ENCODE measurements around the gene PLIN4. TPM values are rescaled to one million over a fixed set of nuclear protein-coding genes. Genes with fewer than 3 reads are reported as not detected.
"Not testable (repeated sequence)": the region's sequence is repeated elsewhere in the genome, so short reads cannot be mapped to it uniquely, and the experiment has no call there.

Gene PLIN4
- polyA plus RNA-seq, 4 donors: 0.50 to 16.9 (median 1.1) TPM

DNA sequence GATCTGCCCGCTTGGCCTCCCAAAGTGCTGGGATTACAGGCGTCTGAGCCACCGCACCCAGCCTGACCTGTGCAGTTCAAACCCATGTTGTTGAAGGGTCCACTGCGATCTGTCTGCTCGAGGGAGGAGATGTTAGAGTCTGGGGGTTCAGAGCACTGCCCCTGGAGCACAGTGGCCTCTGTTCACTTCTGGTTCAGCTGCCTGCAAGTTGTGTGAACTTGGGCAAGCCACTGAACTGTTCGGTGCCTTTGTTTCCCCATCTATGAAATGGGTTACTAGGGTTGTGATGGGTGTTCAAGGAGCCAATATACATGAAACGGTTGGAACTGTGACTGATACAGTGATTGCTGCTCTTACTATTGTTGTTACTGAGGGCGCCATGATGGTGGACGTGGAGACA lies 15.0 kb upstream of the PLIN4 start:
- 60 to 78% (median 70%) methylated on average over 9 of the region's 9 CpGs for WGBS, 3 donors
- no peaks in the 10 kb centered on the region for H3K36me3 ChIP-seq (ENCODE audit: control insufficient read depth in 3 of 3, insufficient read depth in 2 of 3, low read depth in 1 of 3, low read length in 3 of 3)
- H3K27ac ChIP-seq (ENCODE audit: low read depth in 1 of 3, low read length in 2 of 3): no peak overlapping the region
- DNase-seq (no peak), FAIRE-seq (no peak)
- H3K4me3 ChIP-seq (ENCODE audit: low read depth in 1 of 3, low read length in 3 of 3): no peak overlapping the region
- peaks cover 3 to 11% (median 10%) of the 10 kb centered on the region in 3 donors for H3K27me3 ChIP-seq (ENCODE audit: control insufficient read depth in 3 of 3, insufficient read depth in 3 of 3, low read length in 3 of 3)
- H3K9me3 ChIP-seq (ENCODE audit: control insufficient read depth in 2 of 2, insufficient read depth in 1 of 2, low read depth in 1 of 2, low read length in 1 of 2): no peaks in the 10 kb centered on the region
- H3K4me1 ChIP-seq (ENCODE audit: control insufficient read depth in 3 of 3, insufficient read depth in 2 of 3, low read depth in 1 of 3, low read length in 2 of 3): peaks cover 0 to 8% (median 0%) of the 10 kb centered on the region in 3 donors

DNA sequence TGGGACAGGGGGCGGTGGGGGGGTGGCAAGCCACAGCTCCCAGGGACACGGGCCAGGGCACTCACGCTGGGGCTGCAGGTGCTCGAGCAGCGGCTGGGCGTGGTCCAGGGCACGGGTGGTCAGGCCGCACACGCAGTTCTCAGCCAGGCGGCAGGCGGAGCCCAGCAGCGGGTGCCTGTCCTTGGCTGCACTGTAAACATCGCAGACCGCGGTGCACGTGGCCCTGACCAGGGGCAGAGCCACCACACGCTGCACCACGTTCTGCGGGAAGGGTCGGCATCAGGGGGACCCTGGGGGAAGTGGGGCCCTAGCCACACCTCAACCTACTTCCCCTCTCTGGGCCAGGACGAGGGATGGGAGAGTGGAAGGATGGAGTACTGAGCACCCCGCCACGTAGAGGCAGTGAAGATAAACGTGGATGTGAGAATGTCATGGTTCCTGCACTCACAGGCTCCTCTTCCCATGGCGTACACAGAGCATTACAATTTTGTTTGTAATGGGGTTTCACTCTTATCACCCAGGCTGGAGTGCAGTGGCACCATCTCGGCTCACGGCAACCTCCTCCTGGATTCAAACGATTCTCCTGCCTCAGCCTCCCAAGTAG lies 13.4 kb upstream of the PLIN4 start:
- FAIRE-seq (no peak), DNase-seq (no peak)
- no peaks in the 10 kb centered on the region for H3K36me3 ChIP-seq (ENCODE audit: control insufficient read depth in 3 of 3, insufficient read depth in 2 of 3, low read depth in 1 of 3, low read length in 3 of 3)
- H3K4me3 ChIP-seq (ENCODE audit: low read depth in 1 of 3, low read length in 3 of 3): no peak overlapping the region
- H3K27ac ChIP-seq (ENCODE audit: low read depth in 1 of 3, low read length in 2 of 3): peak overlapping the region in 1 of 3 donors; percentile 23
- H3K4me1 ChIP-seq (ENCODE audit: control insufficient read depth in 3 of 3, insufficient read depth in 2 of 3, low read depth in 1 of 3, low read length in 2 of 3): peaks cover 0 to 8% (median 0%) of the 10 kb centered on the region in 3 donors
- peaks cover 3 to 11% (median 6%) of the 10 kb centered on the region in 3 donors for H3K27me3 ChIP-seq (ENCODE audit: control insufficient read depth in 3 of 3, insufficient read depth in 3 of 3, low read length in 3 of 3)
- WGBS, 3 donors: 17 to 42% (median 26%) methylated on average over 23 to 28 of the region's 28 CpGs
- H3K9me3 ChIP-seq (ENCODE audit: control insufficient read depth in 2 of 2, insufficient read depth in 1 of 2, low read depth in 1 of 2, low read length in 1 of 2): no peaks in the 10 kb centered on the region

DNA sequence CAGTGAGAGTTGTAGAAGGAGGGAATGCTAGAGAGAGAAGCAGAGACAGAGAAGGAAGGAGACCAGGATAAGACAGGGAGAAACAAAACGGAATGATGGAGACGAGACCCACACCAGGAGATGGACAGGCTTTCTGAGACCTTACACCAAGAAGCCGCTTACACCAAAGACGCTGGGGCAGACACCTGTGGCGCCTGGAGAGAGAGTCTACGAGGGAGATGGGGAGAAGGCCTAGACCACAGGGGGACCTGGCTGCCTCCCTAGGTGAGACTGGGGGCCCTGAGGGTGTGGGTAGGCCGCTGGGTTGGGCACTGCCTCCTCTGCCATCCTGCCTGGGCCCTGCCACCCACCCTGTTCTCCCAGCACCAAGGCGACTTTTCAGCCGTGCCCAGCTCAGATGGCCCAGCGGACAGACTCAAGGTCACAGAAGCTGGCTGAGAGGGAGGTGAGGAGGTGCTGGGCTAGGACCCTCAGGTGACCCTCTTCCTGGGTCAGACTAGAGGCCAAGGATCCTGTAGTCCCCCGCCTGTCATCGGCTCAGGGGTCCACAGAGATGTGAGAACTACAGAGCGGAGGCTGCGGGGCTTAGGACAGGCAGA lies 11.7 kb upstream of the PLIN4 start:
- no peak for FAIRE-seq
- H3K4me3 ChIP-seq (ENCODE audit: low read depth in 1 of 3, low read length in 3 of 3): no peak overlapping the region
- H3K27me3 ChIP-seq (ENCODE audit: control insufficient read depth in 3 of 3, insufficient read depth in 3 of 3, low read length in 3 of 3): peaks cover 3 to 7% (median 4%) of the 10 kb centered on the region in 3 donors
- no peak for DNase-seq
- peaks cover 0 to under 1% (median 0%) of the 10 kb centered on the region in 3 donors for H3K4me1 ChIP-seq (ENCODE audit: control insufficient read depth in 3 of 3, insufficient read depth in 2 of 3, low read depth in 1 of 3, low read length in 2 of 3)
- no peaks in the 10 kb centered on the region for H3K9me3 ChIP-seq (ENCODE audit: control insufficient read depth in 2 of 2, insufficient read depth in 1 of 2, low read depth in 1 of 2, low read length in 1 of 2)
- 64 to 75% (median 65%) methylated on average over 14 of the region's 14 CpGs for WGBS, 3 donors
- no peak overlapping the region for H3K27ac ChIP-seq (ENCODE audit: low read depth in 1 of 3, low read length in 2 of 3)
- no peaks in the 10 kb centered on the region for H3K36me3 ChIP-seq (ENCODE audit: control insufficient read depth in 3 of 3, insufficient read depth in 2 of 3, low read depth in 1 of 3, low read length in 3 of 3)

DNA sequence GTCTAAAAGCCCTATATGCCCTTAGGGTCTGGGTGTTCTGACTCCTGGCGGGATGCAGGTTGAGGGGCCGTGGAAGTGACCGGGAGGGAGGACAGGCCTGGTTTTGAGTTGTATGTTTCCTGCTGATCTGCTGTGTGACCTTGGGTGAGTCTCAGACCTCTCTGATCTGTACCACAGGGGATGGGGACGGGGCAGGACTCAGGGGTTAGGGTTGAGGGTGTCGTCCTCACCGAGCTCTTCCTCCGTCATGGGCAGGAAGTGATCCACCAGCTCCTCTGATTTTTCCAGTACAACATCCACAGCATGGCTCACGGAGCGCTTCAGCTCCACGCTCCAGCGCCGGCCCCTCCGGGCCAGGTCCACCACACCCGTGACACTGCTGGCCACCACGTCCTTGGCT lies 10.6 kb upstream of the PLIN4 start:
- WGBS, 3 donors: 76 to 80% (median 76%) methylated on average over 12 to 15 of the region's 15 CpGs
- no peaks in the 10 kb centered on the region for H3K36me3 ChIP-seq (ENCODE audit: control insufficient read depth in 3 of 3, insufficient read depth in 2 of 3, low read depth in 1 of 3, low read length in 3 of 3)

DNA sequence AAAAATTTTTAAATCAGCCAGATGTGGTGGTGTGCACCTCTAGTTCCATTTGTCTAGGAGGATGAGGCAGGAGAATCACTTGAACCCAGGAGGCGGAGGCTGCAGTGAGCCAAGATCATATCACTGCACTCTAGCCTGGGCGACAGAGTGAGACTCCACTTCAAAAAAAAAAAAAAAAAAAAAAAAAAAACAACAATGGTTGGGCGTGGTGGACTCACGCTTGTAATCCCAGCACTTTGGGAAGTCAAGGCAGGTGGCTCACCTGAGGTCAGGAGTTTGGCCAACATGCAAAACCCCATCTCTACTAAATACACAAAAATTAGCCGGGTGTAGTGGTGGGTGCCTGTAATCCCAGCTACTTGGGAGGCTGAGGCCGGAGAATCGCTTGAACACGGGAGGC lies 9.1 kb upstream of the PLIN4 start:
- H3K36me3 ChIP-seq (ENCODE audit: control insufficient read depth in 3 of 3, insufficient read depth in 2 of 3, low read depth in 1 of 3, low read length in 3 of 3); H3K4me1 ChIP-seq (ENCODE audit: control insufficient read depth in 3 of 3, insufficient read depth in 2 of 3, low read depth in 1 of 3, low read length in 2 of 3); FAIRE-seq; H3K9me3 ChIP-seq (ENCODE audit: control insufficient read depth in 2 of 2, insufficient read depth in 1 of 2, low read depth in 1 of 2, low read length in 1 of 2); H3K27ac ChIP-seq (ENCODE audit: low read depth in 1 of 3, low read length in 2 of 3); H3K27me3 ChIP-seq (ENCODE audit: control insufficient read depth in 3 of 3, insufficient read depth in 3 of 3, low read length in 3 of 3); DNase-seq; H3K4me3 ChIP-seq (ENCODE audit: low read depth in 1 of 3, low read length in 3 of 3): not testable (repeated sequence)
- 61 to 82% (median 65%) methylated on average over 8 of the region's 8 CpGs for whole genome bisulfite sequencing, 3 donors

More for the DNA sequence above, 10.6 kb upstream of the PLIN4 start:
- FAIRE-seq (no peak), DNase-seq (no peak)
- no peak overlapping the region for H3K27ac ChIP-seq (ENCODE audit: low read depth in 1 of 3, low read length in 2 of 3)
- peaks cover 2 to 3% (median 3%) of the 10 kb centered on the region in 3 donors for H3K27me3 ChIP-seq (ENCODE audit: control insufficient read depth in 3 of 3, insufficient read depth in 3 of 3, low read length in 3 of 3)
- H3K4me3 ChIP-seq (ENCODE audit: low read depth in 1 of 3, low read length in 3 of 3): no peak overlapping the region
- H3K9me3 ChIP-seq (ENCODE audit: control insufficient read depth in 2 of 2, insufficient read depth in 1 of 2, low read depth in 1 of 2, low read length in 1 of 2): no peaks in the 10 kb centered on the region
- H3K4me1 ChIP-seq (ENCODE audit: control insufficient read depth in 3 of 3, insufficient read depth in 2 of 3, low read depth in 1 of 3, low read length in 2 of 3): no peaks in the 10 kb centered on the region

DNA sequence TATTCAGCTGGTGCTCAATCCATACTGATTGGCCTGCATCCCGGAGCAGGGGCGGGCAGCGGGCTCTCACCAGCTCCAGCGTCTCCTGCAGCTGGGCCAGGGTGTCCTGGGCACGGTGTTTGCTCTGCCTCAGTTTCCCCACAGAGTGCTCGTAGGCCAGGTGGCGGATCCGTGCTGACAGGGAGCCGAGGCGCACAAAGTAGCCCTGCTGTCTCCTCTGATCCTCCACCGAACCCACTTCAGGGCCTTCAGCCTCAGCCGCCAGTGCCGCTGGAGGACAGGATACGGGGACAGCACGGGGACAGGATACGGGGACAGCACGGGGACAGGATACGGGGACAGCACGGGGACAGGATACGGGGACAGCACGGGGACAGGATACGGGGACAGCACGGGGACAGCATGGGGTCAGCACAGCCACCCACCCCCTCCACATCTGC lies 7.3 kb upstream of the PLIN4 start:
- Histone ChIP-seq H3K4me3 (ENCODE audit: low read depth in 1 of 3, low read length in 3 of 3) (no peak overlapping the region), H3K4me1 (ENCODE audit: control insufficient read depth in 3 of 3, insufficient read depth in 2 of 3, low read depth in 1 of 3, low read length in 2 of 3) (no peaks in the 10 kb centered on the region), H3K27me3 (ENCODE audit: control insufficient read depth in 3 of 3, insufficient read depth in 3 of 3, low read length in 3 of 3) (no peaks in the 10 kb centered on the region), H3K27ac (ENCODE audit: low read depth in 1 of 3, low read length in 2 of 3) (no peak overlapping the region), H3K36me3 (ENCODE audit: control insufficient read depth in 3 of 3, insufficient read depth in 2 of 3, low read depth in 1 of 3, low read length in 3 of 3) (no peaks in the 10 kb centered on the region), H3K9me3 (ENCODE audit: control insufficient read depth in 2 of 2, insufficient read depth in 1 of 2, low read depth in 1 of 2, low read length in 1 of 2) (no peaks in the 10 kb centered on the region)
- FAIRE-seq: no peak
- DNase-seq: no peak
- 68 to 86% (median 77%) methylated on average over 13 to 23 of the region's 23 CpGs for WGBS, 3 donors

DNA sequence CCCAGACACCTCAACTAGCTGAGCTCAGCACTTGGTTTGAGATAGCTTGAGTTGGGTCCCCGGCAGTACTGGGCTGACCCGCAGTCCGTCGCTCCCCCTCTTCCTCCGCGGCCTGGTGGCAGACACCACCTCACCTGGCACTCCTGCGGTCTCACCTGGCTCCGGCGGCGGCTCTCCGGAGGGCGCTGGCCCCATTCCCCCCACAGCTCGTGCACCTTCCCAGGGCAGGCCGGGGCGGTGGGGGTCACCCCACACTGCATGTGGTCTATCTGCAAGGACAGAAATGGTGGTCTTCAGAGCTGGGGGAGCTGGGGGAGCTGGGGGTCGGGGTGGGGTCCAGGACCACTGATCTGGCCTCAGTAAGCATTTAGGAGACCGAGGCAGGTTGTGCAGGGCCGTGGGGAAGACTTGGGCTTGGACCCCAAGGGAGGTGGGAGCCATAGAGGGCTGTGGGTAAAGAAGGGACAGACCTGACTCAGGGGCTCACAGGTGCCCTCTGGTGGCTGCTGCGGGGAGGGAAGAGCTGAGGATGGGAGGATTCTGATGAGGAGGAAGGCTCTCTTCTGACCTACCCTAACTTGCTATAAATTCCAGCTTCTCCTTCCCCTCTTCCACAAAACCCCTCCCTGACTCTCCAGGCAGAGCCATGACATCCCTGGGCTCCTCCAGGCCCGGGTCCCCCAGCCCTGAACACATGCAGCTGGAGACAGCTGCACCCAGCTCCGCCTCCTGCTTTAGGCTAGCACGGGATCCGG lies 6.7 kb upstream of the PLIN4 start:
- DNase-seq (peak; percentile 43 to 49), FAIRE-seq (no peak)
- no peak overlapping the region for H3K27ac ChIP-seq (ENCODE audit: low read depth in 1 of 3, low read length in 2 of 3)
- H3K36me3 ChIP-seq (ENCODE audit: control insufficient read depth in 3 of 3, insufficient read depth in 2 of 3, low read depth in 1 of 3, low read length in 3 of 3): no peaks in the 10 kb centered on the region
- WGBS, 3 donors: 62 to 66% (median 65%) methylated on average over 23 of the region's 23 CpGs
- peaks cover 0 to under 1% of the 10 kb centered on the region in 2 donors for H3K9me3 ChIP-seq (ENCODE audit: control insufficient read depth in 2 of 2, insufficient read depth in 1 of 2, low read depth in 1 of 2, low read length in 1 of 2)
- H3K27me3 ChIP-seq (ENCODE audit: control insufficient read depth in 3 of 3, insufficient read depth in 3 of 3, low read length in 3 of 3): no peaks in the 10 kb centered on the region
- H3K4me3 ChIP-seq (ENCODE audit: low read depth in 1 of 3, low read length in 3 of 3): no peak overlapping the region
- H3K4me1 ChIP-seq (ENCODE audit: control insufficient read depth in 3 of 3, insufficient read depth in 2 of 3, low read depth in 1 of 3, low read length in 2 of 3): no peaks in the 10 kb centered on the region

DNA sequence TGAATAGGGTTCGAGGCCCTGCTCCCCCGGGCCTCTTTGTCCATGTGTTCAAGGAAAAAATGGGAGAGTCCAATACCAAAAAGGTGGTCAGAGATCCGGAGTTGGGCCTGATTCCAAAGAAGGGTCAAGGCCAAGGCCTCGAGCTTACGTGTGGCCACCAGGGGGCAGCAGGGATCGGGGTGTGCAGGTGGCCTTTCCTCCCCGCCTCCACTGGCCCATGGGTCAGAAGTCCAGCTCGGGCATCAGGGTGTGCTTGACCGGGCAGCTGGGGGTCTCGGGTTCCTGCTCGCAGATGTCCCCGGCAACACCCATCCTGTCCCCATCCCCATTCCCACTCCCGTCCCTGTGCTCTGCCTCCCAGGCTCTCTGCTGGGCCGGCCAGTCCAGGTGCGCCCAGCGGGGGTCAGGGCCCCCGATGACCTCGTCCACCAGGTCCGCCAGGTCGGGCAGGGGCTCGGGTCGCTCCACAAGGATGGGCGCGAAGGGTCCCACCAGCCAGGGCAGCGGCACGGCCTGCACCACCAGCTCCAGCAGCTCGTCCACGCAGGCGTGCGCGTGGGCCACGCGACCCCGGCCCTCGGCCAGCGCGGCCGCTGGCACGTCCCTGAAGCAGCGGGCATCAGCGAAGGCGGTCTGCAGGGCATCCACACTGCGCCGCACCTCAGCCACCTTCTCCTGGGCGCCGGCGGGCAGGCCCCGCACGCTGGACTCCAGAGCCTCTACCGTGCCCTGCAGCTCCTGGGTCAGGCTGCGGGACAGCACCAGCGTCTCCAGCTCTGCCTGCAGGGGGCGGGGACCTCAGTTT lies 5.2 kb upstream of the PLIN4 start:
- H3K4me1 ChIP-seq (ENCODE audit: control insufficient read depth in 3 of 3, insufficient read depth in 2 of 3, low read depth in 1 of 3, low read length in 2 of 3): no peaks in the 10 kb centered on the region
- no peaks in the 10 kb centered on the region for H3K36me3 ChIP-seq (ENCODE audit: control insufficient read depth in 3 of 3, insufficient read depth in 2 of 3, low read depth in 1 of 3, low read length in 3 of 3)
- FAIRE-seq: no peak
- no peaks in the 10 kb centered on the region for H3K27me3 ChIP-seq (ENCODE audit: control insufficient read depth in 3 of 3, insufficient read depth in 3 of 3, low read length in 3 of 3)
- peaks cover 0 to 10% of the 10 kb centered on the region in 2 donors for H3K9me3 ChIP-seq (ENCODE audit: control insufficient read depth in 2 of 2, insufficient read depth in 1 of 2, low read depth in 1 of 2, low read length in 1 of 2)
- 68 to 72% (median 70%) methylated on average over 48 to 53 of the region's 53 CpGs for WGBS, 3 donors
- H3K4me3 ChIP-seq (ENCODE audit: low read depth in 1 of 3, low read length in 3 of 3): no peak overlapping the region
- H3K27ac ChIP-seq (ENCODE audit: low read depth in 1 of 3, low read length in 2 of 3): no peak overlapping the region
- DNase-seq: peak in 1 of 2 donors; percentile 25

Data from small intestine (tissue), 7 donors.